ENCODE data around the gene SPRED3. TPM values are rescaled to one million over a fixed set of nuclear protein-coding genes. Genes with fewer than 3 reads are reported as not detected.

SPRED3 gene
- total RNA-seq, 4 donors from 2014 or later, result 0.05 to 0.81 (median 0.33) TPM

- no peaks in the 10 kb centered on the region for H3K9me3 ChIP-seq
- H3K27me3 ChIP-seq, result peaks cover 63% of the 10 kb centered on the region
- H3K4me3 ChIP-seq, result no peak overlapping the region
- no peak for ATAC-seq
- no peak for TF ChIP-seq CTCF (IDR thresholded peaks at IDR 0.05)
- no peak for TF ChIP-seq POLR2A (IDR thresholded peaks at IDR 0.05)
- TF ChIP-seq POLR2AphosphoS5 (IDR thresholded peaks at IDR 0.05), result no peak
- no peak for TF ChIP-seq EP300 (IDR thresholded peaks at IDR 0.05)
- peaks cover 0 to 8% (median 0%) of the 10 kb centered on the region in 3 donors for H3K4me1 ChIP-seq
- no peaks in the 10 kb centered on the region for H3K36me3 ChIP-seq
- WGBS, 2 donors (ENCODE audit: low coverage in 1 of 2), result 72% methylated on average over 2 of the region's 2 CpGs
- H3K27ac ChIP-seq, result no peak overlapping the region
These were observed 41.3 kb downstream of the SPRED3 start for GRCh38 chr19:38429811-38430156.

GRCh38 chr19:38430931-38431330 lies 42.4 kb downstream of the SPRED3 start:
- WGBS, 2 donors (ENCODE audit: low coverage in 1 of 2), result 85 to 89% methylated on average over 4 to 7 of the region's 7 CpGs
- H3K27me3 ChIP-seq, result peaks cover 63% of the 10 kb centered on the region
- H3K27ac ChIP-seq, result no peak overlapping the region
- peaks cover 0 to 8% (median 0%) of the 10 kb centered on the region in 3 donors for H3K4me1 ChIP-seq
- no peak for TF ChIP-seq POLR2AphosphoS5 (IDR thresholded peaks at IDR 0.05)
- no peak for TF ChIP-seq CTCF (IDR thresholded peaks at IDR 0.05)
- TF ChIP-seq EP300 (IDR thresholded peaks at IDR 0.05), result no peak
- TF ChIP-seq POLR2A (IDR thresholded peaks at IDR 0.05), result no peak
- no peak for ATAC-seq
- H3K4me3 ChIP-seq, result no peak overlapping the region
- H3K36me3 ChIP-seq, result no peaks in the 10 kb centered on the region
- no peaks in the 10 kb centered on the region for H3K9me3 ChIP-seq

GRCh38 chr19:38433268-38433733 lies 44.8 kb downstream of the SPRED3 start, which contains the start of gene RYR1:
Gene RYR1 (plus strand): TSS chr19:38433691. CDS start chr19:38433830, 139 bp downstream.
- H3K4me1 ChIP-seq, result peaks cover 0 to 8% (median 0%) of the 10 kb centered on the region in 3 donors
- H3K9me3 ChIP-seq, result no peaks in the 10 kb centered on the region
- no peak for TF ChIP-seq EP300 (IDR thresholded peaks at IDR 0.05)
- TF ChIP-seq POLR2AphosphoS5 (IDR thresholded peaks at IDR 0.05), result no peak
- no peak for TF ChIP-seq POLR2A (IDR thresholded peaks at IDR 0.05)
- no peak for TF ChIP-seq CTCF (IDR thresholded peaks at IDR 0.05)
- peak; percentile 68 for ATAC-seq
- WGBS, 2 donors (ENCODE audit: low coverage in 1 of 2), result 0 to 34% methylated on average over 6 to 15 of the region's 20 CpGs
- no peaks in the 10 kb centered on the region for H3K36me3 ChIP-seq
- peaks cover 73% of the 10 kb centered on the region for H3K27me3 ChIP-seq
- H3K27ac ChIP-seq, result no peak within 1 kb of the TSS
- H3K4me3 ChIP-seq, result peak within 1 kb of the TSS in 1 of 2 donors; percentile 35

GRCh38 chr19:38434549-38435051 lies 46.1 kb downstream of the SPRED3 start:
- Histone ChIP-seq H3K9me3 (no peaks in the 10 kb centered on the region), H3K36me3 (no peaks in the 10 kb centered on the region), H3K27ac (no peak overlapping the region), H3K4me1 (peaks cover 0 to 8% (median 0%) of the 10 kb centered on the region in 3 donors), H3K27me3 (peaks cover 84% of the 10 kb centered on the region), H3K4me3 (peak overlapping the region in 1 of 2 donors; percentile 35)
- 15 to 18% methylated on average over 2 to 4 of the region's 13 CpGs for WGBS, 2 donors (ENCODE audit: low coverage in 1 of 2)
- TF ChIP-seq POLR2A (IDR thresholded peaks at IDR 0.05) (no peak), CTCF (IDR thresholded peaks at IDR 0.05) (no peak), EP300 (IDR thresholded peaks at IDR 0.05) (no peak), POLR2AphosphoS5 (IDR thresholded peaks at IDR 0.05) (no peak)
- no peak for ATAC-seq

- Histone ChIP-seq H3K36me3 (no peaks in the 10 kb centered on the region), H3K27me3 (peaks cover 91% of the 10 kb centered on the region), H3K9me3 (no peaks in the 10 kb centered on the region), H3K4me1 (peaks cover 0 to 8% (median 0%) of the 10 kb centered on the region in 3 donors), H3K4me3 (no peak overlapping the region), H3K27ac (no peak overlapping the region)
- 90% methylated on average over 1 to 5 of the region's 6 CpGs for WGBS, 2 donors (ENCODE audit: low coverage in 1 of 2)
- no peak for ATAC-seq
- TF ChIP-seq EP300 (IDR thresholded peaks at IDR 0.05) (no peak), POLR2A (IDR thresholded peaks at IDR 0.05) (no peak), POLR2AphosphoS5 (IDR thresholded peaks at IDR 0.05) (no peak), CTCF (IDR thresholded peaks at IDR 0.05) (no peak)
These were observed 48.8 kb downstream of the SPRED3 start for GRCh38 chr19:38437295-38437694.

All from gastroesophageal sphincter (tissue), 4 donors.